ENCODE data around the gene TP53.

DNA sequence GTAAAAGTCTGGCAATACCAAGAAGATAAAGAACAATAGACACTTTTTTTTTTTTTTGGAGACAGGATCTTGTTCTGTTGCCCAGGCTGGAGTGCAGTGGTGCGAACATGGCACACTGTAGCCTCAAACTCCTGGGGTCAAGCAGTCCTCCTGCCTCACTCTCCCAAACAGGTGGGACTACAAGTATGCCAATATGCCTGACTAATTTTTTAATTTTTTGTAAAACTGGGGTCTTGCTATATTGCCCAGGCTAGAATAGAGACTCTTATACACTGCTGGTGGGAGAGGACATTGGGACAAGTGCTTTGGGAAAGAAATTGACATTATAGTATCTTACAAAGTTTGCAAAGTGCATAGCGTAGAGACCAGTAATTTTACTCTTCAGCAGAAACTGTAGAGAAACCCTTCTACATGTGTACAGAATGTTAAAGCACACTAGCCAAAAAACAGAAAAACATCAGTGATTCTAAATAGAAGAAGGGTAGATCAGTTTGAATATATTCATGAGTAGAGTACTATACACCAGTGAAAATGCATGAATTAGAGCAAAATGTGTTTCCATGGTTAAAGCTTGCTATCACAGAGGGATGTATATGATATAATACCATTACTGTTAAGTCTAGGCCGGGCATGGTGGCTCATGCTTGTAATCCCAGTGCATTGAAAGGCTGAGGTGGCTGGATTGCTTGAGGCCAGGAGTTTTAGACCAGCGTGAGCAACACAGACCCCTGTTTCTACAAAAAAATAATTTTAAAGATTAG, 10.7 kb upstream of the TP53 start:
- TF ChIP-seq CTCF (IDR thresholded peaks at IDR 0.05) (no peak), POLR2A (IDR thresholded peaks at IDR 0.05) (no peak), POLR2AphosphoS5 (IDR thresholded peaks at IDR 0.05) (no peak)

Measured in transverse colon (tissue), 4 donors.